PC-9 (cell line): Measurements from ENCODE around the gene ALCAM.

ENCODE experiments used
- CTCF ChIP-seq: fragments of 200-600 bp; sonication (generic); conservative IDR thresholded peaks from 2 replicates; pipeline ENCODE4 v1.6.1; 2017; ENCODE audit warnings: mixed run types, antibody characterized with exemption, mild to moderate bottlenecking, moderate library complexity
- EZH2 ChIP-seq: fragments of 200-600 bp; sonication (generic); IDR thresholded peaks from 2 replicates; pipeline ENCODE4 v1.8.0; 2017; ENCODE audit warnings: antibody characterized with exemption, low read depth

GRCh38 chr3:105480768-105481167 lies 114.1 kb downstream of the ALCAM start:
- TF ChIP-seq CTCF (no peak), EZH2 (no peak)
